HG03064 (cell line): ENCODE data around the gene BOLL.
"Not testable (repeated sequence)": the region's sequence is repeated elsewhere in the genome, so short reads cannot be mapped to it uniquely, and the experiment has no call there.

Source experiments
- ATAC-seq: cut with Tn5 transposase; IDR thresholded peaks from one replicate; pipeline ENCODE4 v1.9.1; 2021; ENCODE audit warnings: low read depth; ENCODE audit not compliant: unreplicated experiment

Gene BOLL, protein sequence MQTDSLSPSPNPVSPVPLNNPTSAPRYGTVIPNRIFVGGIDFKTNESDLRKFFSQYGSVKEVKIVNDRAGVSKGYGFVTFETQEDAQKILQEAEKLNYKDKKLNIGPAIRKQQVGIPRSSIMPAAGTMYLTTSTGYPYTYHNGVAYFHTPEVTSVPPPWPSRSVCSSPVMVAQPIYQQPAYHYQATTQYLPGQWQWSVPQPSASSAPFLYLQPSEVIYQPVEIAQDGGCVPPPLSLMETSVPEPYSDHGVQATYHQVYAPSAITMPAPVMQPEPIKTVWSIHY

DNA sequence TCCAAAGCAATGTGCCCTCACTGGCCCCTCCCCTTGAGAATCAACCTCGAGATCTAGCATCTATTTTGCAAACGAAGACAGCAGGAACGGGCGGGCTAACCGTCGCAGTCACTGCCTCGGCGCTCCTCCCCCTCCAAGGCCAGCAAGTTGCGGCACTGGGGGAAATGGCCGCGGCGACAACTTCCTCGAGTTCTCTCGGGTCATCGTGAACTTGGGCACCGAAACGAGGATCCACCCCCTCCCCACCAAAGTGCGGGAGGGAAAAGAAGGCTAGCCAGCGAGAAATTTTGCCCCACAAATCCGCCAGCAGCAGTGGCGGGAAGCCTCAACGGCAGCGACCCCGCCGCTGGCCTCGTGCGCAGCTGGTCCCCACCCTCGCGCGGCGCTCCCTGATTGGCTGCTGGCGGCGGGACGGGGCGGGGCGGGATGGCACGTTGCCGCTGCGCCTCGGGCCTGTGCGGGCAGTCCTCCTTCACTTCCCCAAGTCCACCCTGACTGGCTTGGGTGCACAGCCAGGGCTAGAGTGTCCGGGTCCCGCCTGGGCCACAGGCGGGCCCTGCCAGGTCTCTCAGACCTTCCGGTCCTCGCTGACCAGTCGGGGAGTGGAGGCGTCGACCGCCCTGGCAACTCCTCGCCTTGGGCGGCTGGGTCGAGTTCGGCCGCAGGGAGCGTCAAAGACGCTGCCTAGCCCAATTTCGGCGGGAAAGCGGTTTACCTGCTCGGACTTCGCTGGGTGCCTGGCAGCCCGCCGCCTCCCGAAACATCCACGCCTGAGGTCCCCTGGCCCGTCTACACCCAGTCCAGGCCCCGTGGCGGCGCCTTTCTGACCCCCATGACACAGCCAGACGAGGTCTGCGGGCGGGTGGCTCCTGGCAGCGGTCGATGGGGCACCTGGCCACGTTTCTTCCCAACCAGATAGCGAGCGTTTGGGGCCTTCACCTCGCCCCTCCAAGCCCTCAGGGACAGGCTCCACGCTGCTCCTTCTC lies at the start of gene BOLL:
Gene BOLL, minus strand, starts transcription at position 364 of the 986 bp plus-strand sequence. CDS start 3,469 bp downstream, outside the sequence.
- ATAC-seq = no peak

DNA sequence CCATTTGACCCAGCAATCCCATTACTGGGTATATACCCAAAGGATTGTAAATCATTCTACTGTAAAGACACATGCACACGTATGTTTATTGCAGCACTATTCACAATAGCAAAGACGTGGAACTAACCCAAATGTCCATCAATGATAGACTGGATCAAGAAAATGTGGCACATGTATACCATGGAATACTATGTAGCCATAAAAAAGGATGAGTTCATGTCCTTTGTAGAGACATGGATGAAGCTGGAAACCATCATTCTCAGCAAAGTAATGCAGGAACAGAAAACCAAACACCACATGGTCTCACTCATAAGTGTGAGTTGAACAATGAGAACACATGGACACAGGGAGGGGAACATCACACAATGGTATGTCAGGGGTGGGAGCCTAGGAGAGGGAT lies 49.7 kb upstream of the BOLL start:
- not testable (repeated sequence) for ATAC-seq

DNA sequence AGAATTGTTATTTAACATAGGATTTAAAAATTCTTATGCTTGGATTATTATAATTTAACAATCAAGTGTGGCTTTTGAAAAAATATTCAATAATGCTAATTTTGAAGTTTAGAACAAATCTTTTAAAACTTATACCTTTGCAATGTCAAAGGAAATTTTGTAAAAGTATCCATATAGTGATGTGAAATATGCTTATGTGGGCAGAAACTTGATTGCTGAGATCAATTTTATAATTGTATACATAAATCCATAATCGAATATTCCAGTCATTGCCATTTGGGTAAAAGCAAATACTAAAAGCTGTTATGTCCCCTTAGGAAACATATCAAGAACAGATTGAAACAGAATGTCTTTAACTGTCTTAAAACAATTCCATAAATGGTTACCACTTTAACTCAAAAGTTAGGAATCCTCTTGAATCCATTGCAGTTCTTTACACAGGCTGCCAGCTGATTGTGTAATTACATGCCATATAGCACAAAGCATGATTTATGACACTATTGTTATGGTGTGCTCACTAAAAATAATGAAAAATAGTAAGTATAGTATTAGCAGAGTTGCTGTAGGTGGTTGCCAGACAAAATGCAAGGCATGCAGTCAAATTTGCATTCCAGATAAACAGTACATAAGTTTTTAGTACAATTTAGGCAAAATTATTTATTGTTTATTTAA lies 43.5 kb upstream of the BOLL start:
- ATAC-seq = no peak

GRCh38 chr2:197827618-197828017 lies 42.5 kb upstream of the BOLL start:
- ATAC-seq = no peak

- no peak for ATAC-seq
These were observed 37.2 kb upstream of the BOLL start for GRCh38 chr2:197822333-197822732.

- no peak for ATAC-seq
These were observed 36.6 kb upstream of the BOLL start for GRCh38 chr2:197821550-197822289.

DNA sequence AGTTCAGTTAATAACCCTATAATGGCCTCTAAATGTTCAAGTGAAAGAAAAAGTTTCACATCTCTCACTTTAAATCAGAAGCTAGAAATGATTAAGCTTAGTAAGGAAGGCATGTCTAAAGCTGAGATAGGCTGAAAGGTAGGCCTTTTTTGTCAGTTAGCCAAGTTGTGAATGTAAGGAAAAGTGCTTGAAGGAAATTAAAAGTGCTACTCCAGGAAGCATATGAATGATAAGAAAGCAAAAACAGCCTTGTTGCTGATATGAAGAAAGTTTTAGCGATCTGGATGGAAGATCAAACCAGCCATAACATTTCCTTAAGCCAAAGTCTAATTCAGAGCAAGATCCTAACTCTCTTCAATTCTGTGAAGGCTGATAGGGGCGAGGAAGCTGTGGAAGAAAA lies 29.4 kb upstream of the BOLL start:
- ATAC-seq = no peak

DNA sequence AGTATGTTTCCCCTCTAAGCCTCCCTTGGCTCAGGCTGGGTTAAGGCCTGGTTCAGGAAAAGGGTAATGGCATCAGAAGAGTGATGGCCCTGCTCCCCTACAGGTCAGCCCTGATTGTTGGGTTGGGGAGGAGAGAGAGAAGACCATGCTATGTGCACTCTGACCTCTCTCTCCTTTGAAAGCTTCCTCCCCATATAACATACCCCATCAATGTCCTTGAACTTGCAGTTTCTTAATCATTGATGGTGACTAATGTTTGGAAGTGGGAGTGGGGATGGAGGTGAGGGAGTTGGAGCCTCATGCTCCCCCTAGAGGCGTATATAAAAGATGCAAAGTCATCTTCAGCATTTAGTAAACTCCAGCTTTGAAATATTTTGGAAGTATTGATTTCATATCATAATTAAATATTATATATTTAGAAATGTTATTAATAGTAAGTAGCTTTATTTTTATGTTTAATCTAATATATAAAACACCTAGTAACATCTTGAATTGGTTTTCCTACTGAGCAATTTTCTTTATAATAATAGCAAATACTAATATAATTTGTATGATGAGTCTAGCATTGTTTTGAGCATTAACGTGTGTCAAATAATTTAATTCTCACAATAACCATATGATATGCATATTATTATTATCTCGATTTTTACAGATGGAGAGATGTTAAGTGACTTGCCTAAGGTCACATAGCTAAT lies 28.1 kb upstream of the BOLL start:
- no peak for ATAC-seq

DNA sequence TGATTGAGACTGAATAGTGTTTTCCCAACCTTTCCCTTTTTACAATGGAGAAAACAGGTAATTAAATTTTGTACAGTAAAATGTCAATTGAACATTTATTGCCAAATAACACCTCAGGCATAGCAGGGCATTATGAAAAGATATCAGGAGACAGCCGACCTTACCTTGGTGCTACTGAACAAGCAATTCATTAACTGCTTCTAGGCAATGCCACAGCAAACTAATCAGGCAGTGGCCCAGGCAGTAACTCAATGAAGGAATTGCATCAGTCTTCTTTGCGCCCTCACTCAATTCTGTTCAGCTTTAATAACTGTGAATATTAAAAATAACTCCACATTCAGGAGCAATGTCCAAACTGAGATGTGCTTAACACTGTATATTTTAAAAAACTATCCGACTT lies 25.4 kb upstream of the BOLL start:
- ATAC-seq = no peak

- ATAC-seq = no peak
These were observed 24.9 kb upstream of the BOLL start for GRCh38 chr2:197810016-197810415.

GRCh38 chr2:197809064-197809463 lies 23.9 kb upstream of the BOLL start:
- no peak for ATAC-seq

DNA sequence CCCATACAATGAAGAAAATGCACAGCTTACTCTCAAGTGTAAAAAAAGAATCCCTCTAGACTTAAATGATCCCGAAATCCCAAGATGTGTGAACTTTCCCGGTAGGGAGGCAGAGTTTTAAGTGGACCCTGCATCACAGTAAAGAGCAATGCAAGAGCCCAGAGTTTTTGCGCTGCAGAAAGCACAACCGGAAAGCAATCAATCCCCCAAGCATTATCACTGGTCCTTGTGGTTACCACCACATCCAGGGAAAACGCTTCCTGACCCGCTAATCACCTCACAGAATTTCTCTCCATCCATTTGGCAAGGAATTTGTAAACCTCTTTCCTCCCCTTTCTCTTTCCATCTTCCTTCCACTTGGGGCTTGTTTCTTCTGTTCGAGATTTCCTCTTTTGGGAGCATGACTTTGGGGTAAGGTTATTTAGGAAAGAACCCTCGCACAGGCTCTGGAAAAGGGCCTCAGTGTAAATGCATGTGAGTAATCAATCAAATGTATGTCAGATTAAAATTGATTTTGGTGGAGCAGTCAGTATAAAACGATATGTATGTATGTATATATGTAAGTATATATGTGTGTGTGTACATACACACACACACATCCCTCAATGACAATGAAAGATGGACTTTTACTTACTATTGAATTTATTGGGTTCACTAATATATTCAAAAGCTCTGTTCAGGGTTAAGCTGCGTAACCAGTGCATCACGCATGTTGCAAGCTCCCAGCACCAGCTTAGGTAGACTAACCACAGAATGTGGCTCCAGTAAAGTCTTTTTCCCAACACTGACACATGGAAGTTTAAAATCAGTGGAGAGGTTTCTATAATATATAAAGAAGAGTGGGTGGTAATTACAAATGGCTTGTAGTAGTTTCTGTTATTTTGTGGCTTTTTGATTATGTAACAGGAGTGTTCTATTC lies 20.9 kb upstream of the BOLL start:
- no peak for ATAC-seq

DNA sequence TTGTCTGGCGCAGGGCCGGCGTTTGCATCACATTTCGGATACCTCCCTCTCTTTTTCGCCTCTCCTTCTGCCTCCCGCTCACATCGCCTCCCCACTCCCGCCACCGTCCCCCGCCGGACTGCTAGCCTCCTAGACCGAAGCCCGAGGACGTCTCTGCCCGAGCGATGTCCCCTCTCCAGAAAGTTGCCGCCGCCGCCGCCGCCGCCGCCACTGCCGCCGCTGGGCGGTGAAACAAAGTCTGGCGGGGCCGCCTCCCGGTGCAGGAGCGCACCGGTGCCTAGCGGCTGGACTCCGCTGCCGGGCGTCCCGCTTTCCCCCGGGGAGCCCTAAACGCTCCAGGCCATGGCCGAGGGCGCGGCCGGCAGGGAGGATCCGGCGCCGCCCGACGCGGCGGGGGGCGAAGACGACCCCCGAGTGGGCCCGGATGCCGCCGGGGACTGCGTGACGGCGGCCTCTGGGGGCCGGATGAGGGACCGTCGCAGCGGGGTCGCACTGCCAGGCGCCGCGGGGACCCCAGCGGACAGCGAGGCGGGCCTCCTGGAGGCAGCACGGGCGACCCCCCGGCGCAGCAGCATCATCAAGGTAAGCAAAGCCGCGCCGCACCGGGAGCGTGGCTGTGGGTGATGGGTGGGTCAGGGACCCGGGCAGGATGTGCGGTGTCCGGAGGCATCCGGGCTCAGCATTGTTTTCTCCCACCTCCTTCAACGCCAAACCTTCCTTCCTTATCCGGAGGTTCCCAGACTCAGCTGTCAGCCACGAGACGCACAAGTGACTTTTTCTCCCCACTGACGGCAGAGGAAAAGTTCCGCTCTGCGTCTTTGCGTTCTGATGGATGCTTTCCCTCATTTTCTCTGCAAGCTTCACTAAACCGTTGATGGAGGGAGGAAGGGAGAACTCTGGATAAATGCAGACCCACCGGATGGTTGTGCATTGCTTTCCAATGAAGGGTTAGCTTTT lies 19.9 kb upstream of the BOLL start:
- ATAC-seq = peak; percentile 30

GRCh38 chr2:197804049-197804757 lies 19.1 kb upstream of the BOLL start, which contains the start of gene PLCL1:
Gene PLCL1, plus strand, starts transcription at chr2:197804593.
- peak; percentile 99 for ATAC-seq

GRCh38 chr2:197803033-197803444 lies 17.9 kb upstream of the BOLL start:
- no peak for ATAC-seq

GRCh38 chr2:197801033-197801432 lies 15.9 kb upstream of the BOLL start:
- no peak for ATAC-seq

DNA sequence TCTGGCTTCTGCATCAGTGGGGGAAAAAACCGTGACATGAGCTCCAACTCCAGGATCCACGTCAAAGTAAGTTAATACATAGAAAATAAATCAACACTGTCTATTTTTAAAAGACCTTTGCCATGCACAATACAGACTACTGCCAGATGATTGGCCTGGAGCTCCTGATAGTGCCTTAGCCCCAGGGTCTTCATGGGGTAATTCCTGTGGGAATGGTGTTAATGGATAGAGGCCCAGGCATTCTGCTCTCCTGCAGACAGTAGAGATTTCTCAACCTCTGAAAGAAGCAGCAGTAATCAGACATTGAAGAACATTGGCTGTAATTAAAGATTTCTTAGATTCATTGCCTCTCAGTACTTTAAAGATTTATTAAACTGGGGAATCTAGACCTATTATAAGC lies 15.0 kb upstream of the BOLL start:
- ATAC-seq = no peak
